ENCODE data around the gene KIF3C. TPM values are rescaled to one million over a fixed set of nuclear protein-coding genes. Genes with fewer than 3 reads are reported as not detected.

Gene KIF3C
- total RNA-seq, 1 experiment from 2014 or later = 41.4 TPM

GRCh38 chr2:25988134-25988533 is 5.8 kb upstream of the KIF3C start:
- H3K27me3 ChIP-seq (ENCODE audit: insufficient read depth, low read length) = no peaks in the 10 kb centered on the region
- H3K23ac ChIP-seq (ENCODE audit: insufficient read length, low read depth, low read length) = no peak overlapping the region
- H3K23me2 ChIP-seq (ENCODE audit: insufficient read length, low read depth, low read length, poor library complexity, severe bottlenecking) = peaks cover under 1% of the 10 kb centered on the region
- H2AFZ ChIP-seq (ENCODE audit: low read length) = no peak overlapping the region
- H3K14ac ChIP-seq (ENCODE audit: insufficient read depth, low read length) = no peak overlapping the region
- H3K4ac ChIP-seq (ENCODE audit: low read depth, low read length) = no peak overlapping the region
- H4K5ac ChIP-seq (ENCODE audit: insufficient read length, low read depth, low read length) = no peak overlapping the region
- H2AK5ac ChIP-seq (ENCODE audit: insufficient read length, low read length) = no peak overlapping the region
- no peaks in the 10 kb centered on the region for H3K4me1 ChIP-seq (ENCODE audit: insufficient read depth, low read length)
- Mint-ChIP-seq H3K4me3 (no peak overlapping the region), H3K9me3 (no peaks in the 10 kb centered on the region), H3K27ac (no peak overlapping the region), H3K36me3 (ENCODE audit: insufficient read depth in 1 of 3, low read depth in 3 of 3) (peaks cover 0 to 2% (median 0%) of the 10 kb centered on the region in 3 experiments; a peak in 1 of 7 replicates), H3K27me3 (ENCODE audit: low read depth) (no peaks in the 10 kb centered on the region), H3K4me1 (peaks cover 3 to 6% of the 10 kb centered on the region in 2 experiments)
- DNase-seq = no peak
- H3T11ph ChIP-seq (ENCODE audit: low read length) = no peak overlapping the region
- no peak overlapping the region for H3K56ac ChIP-seq (ENCODE audit: insufficient read length, low read depth, low read length)
- no peak overlapping the region for H4K8ac ChIP-seq (replicated peaks; ENCODE audit: insufficient read length, low read depth, low read length)
- no CpG with 5 or more reads among the region's 9 CpGs for WGBS (ENCODE audit: extremely low coverage, insufficient read length, low lambda C conversion rate)
- no peaks in the 10 kb centered on the region for H3K79me2 ChIP-seq (ENCODE audit: insufficient read depth, low read length)
- no peak overlapping the region for H2BK5ac ChIP-seq (ENCODE audit: insufficient read length, low read length)
- H3K27ac ChIP-seq (ENCODE audit: insufficient read length, low read depth, low read length) = no peak overlapping the region
- H3K9me3 ChIP-seq (ENCODE audit: control insufficient read depth, low read depth, low read length) = no peaks in the 10 kb centered on the region
- H3K9ac ChIP-seq (ENCODE audit: extremely low read depth, insufficient read length, low read length) = no peak overlapping the region
- no peak overlapping the region for H3K18ac ChIP-seq (ENCODE audit: insufficient read length, low read depth, low read length)
- H2BK12ac ChIP-seq (ENCODE audit: insufficient read length, low read depth, low read length) = no peak overlapping the region
- no peak overlapping the region for H2BK15ac ChIP-seq (ENCODE audit: low read depth, low read length)
- no peak overlapping the region for H3K4me2 ChIP-seq (ENCODE audit: insufficient read depth, insufficient read length, low read length)
- H2BK120ac ChIP-seq (ENCODE audit: low read depth, low read length, poor library complexity, severe bottlenecking) = no peak overlapping the region
- H3K79me1 ChIP-seq (ENCODE audit: insufficient read depth, low read depth, low read length, poor library complexity, severe bottlenecking) = no peaks in the 10 kb centered on the region
- no peak overlapping the region for H2BK20ac ChIP-seq (ENCODE audit: low read depth, low read length, poor library complexity, severe bottlenecking)
- no peak for TF ChIP-seq CTCF (conservative IDR thresholded peaks at IDR 0.05)
- no peaks in the 10 kb centered on the region for H4K20me1 ChIP-seq (ENCODE audit: control insufficient read depth, insufficient read depth, insufficient read length)
- H4K91ac ChIP-seq (ENCODE audit: insufficient read length, low read depth, low read length) = no peak overlapping the region
